Measurements from ENCODE around the gene GTF2IRD1.
A peak's percentile ranks its signal among the peaks of the same experiment; 100 is the strongest.
"Not testable (repeated sequence)": the region's sequence is repeated elsewhere in the genome, so short reads cannot be mapped to it uniquely, and the experiment has no call there.

The GTF2IRD1 gene

DNA sequence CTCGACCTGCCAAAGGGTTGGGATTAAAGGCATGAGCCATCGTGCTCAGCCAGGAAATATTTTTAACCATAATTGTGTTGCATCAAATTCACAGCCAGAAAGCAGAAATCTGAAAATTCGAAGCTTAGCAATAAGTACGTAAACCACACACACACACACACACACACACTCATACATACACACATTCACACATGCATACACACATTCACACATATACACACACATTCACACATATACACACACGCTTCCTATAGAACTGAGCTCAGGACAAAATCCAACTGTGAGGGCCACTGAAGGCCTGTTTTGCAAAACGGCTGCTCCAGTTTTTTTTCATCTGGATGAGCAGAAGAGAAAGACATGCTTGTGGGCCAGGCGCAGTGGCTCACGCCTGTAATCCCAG is 178.8 kb downstream of the GTF2IRD1 start:
- Histone ChIP-seq H3K27ac (ENCODE audit: low read depth in 2 of 2, low read length in 2 of 2) (no peak overlapping the region), H3K4me3 (ENCODE audit: low read length in 2 of 2) (no peak overlapping the region), H3K4me1 (ENCODE audit: control insufficient read depth in 2 of 2, insufficient read depth in 2 of 2, low read length in 2 of 2) (peaks cover 6 to 19% of the 10 kb centered on the region in 2 donors), H3K9me3 (ENCODE audit: control insufficient read depth in 2 of 2, low read length in 2 of 2) (no peaks in the 10 kb centered on the region), H3K9ac (ENCODE audit: low read depth in 1 of 2, low read length in 2 of 2) (no peak overlapping the region), H3K27me3 (ENCODE audit: control insufficient read depth in 2 of 2, insufficient read depth in 2 of 2, low read length in 2 of 2) (no peaks in the 10 kb centered on the region), H3K36me3 (ENCODE audit: control insufficient read depth in 2 of 2, insufficient read depth in 2 of 2, low read length in 2 of 2) (no peaks in the 10 kb centered on the region)

DNA sequence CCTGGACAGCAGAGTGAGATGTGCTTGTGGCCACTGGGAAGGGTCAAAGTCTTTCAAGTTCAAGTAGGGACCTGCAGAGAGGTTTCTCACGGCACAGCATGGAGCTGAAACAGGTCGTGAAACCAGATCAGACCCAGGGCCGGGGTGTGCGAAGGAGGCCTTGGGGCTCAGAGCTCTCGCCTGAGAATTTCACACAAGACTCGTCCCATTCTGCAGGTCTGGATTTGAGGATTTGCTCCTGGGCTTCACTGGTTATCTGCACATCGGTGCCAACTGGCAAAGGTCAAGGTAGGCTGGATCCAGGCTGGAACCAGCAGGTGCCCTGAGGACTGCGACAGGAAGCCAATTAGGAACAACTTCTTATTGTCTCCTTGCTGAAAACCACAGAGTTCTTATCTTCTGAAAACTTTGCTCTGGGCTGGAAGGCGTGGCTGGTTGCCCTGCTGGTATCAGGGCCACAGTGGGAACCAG is 179.8 kb downstream of the GTF2IRD1 start:
- Histone ChIP-seq H3K4me3 (ENCODE audit: low read length in 2 of 2) (no peak overlapping the region), H3K27me3 (ENCODE audit: control insufficient read depth in 2 of 2, insufficient read depth in 2 of 2, low read length in 2 of 2) (no peaks in the 10 kb centered on the region), H3K36me3 (ENCODE audit: control insufficient read depth in 2 of 2, insufficient read depth in 2 of 2, low read length in 2 of 2) (no peaks in the 10 kb centered on the region), H3K9me3 (ENCODE audit: control insufficient read depth in 2 of 2, low read length in 2 of 2) (no peaks in the 10 kb centered on the region), H3K9ac (ENCODE audit: low read depth in 1 of 2, low read length in 2 of 2) (no peak overlapping the region), H3K4me1 (ENCODE audit: control insufficient read depth in 2 of 2, insufficient read depth in 2 of 2, low read length in 2 of 2) (peaks cover 3 to 16% of the 10 kb centered on the region in 2 donors), H3K27ac (ENCODE audit: low read depth in 2 of 2, low read length in 2 of 2) (no peak overlapping the region)

DNA sequence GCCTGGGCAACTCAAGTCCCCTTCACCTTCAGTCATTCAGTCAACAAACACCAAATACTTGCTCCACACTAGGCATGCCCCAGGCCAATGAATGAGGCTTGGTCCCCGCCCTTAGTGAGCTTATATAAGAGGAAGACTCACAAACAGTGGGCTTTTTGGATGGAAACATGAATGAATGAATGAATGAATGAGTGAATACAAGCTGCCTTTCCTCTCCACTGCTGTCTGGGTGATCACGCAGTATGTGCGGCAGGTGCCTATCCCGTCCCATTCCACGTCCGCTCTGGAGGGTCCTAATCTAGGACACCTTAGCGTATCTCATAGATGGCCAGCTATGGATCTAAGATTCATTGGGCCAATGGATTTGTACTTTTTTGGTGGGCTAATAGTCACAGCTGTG is 184.0 kb downstream of the GTF2IRD1 start:
- no peaks in the 10 kb centered on the region for H3K9me3 ChIP-seq (ENCODE audit: control insufficient read depth in 2 of 2, low read length in 2 of 2)
- peaks cover 3 to 16% of the 10 kb centered on the region in 2 donors for H3K4me1 ChIP-seq (ENCODE audit: control insufficient read depth in 2 of 2, insufficient read depth in 2 of 2, low read length in 2 of 2)
- H3K4me3 ChIP-seq (ENCODE audit: low read length in 2 of 2): no peak overlapping the region
- H3K27me3 ChIP-seq (ENCODE audit: control insufficient read depth in 2 of 2, insufficient read depth in 2 of 2, low read length in 2 of 2): no peaks in the 10 kb centered on the region
- no peaks in the 10 kb centered on the region for H3K36me3 ChIP-seq (ENCODE audit: control insufficient read depth in 2 of 2, insufficient read depth in 2 of 2, low read length in 2 of 2)
- H3K27ac ChIP-seq (ENCODE audit: low read depth in 2 of 2, low read length in 2 of 2): no peak overlapping the region
- no peak overlapping the region for H3K9ac ChIP-seq (ENCODE audit: low read depth in 1 of 2, low read length in 2 of 2)

DNA sequence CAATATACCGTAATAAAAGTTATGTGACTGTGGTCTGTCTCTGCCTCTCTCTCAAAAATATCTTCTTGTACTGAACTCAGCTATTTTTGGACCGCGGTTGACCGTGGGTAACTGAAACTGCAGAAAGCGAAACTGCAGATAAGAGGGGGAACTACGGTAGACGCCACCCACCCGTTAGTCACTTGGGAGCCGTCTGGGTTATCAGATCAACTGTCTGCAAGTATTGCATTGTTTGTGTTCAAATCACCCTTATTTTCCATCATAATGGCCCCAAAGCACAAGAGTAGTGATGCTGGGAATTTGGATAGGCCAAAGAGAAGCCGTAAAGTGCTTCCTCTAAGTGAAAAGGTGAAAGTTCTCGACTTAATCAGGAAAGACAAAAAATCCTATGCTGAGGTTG is 196.3 kb downstream of the GTF2IRD1 start:
- H3K4me1 ChIP-seq (ENCODE audit: control insufficient read depth in 2 of 2, insufficient read depth in 2 of 2, low read length in 2 of 2); H3K36me3 ChIP-seq (ENCODE audit: control insufficient read depth in 2 of 2, insufficient read depth in 2 of 2, low read length in 2 of 2); H3K27ac ChIP-seq (ENCODE audit: low read depth in 2 of 2, low read length in 2 of 2); H3K9ac ChIP-seq (ENCODE audit: low read depth in 1 of 2, low read length in 2 of 2); H3K9me3 ChIP-seq (ENCODE audit: control insufficient read depth in 2 of 2, low read length in 2 of 2); H3K27me3 ChIP-seq (ENCODE audit: control insufficient read depth in 2 of 2, insufficient read depth in 2 of 2, low read length in 2 of 2): not testable (repeated sequence)
- H3K4me3 ChIP-seq (ENCODE audit: low read length in 2 of 2): peak overlapping the region; percentile 27 to 57

DNA sequence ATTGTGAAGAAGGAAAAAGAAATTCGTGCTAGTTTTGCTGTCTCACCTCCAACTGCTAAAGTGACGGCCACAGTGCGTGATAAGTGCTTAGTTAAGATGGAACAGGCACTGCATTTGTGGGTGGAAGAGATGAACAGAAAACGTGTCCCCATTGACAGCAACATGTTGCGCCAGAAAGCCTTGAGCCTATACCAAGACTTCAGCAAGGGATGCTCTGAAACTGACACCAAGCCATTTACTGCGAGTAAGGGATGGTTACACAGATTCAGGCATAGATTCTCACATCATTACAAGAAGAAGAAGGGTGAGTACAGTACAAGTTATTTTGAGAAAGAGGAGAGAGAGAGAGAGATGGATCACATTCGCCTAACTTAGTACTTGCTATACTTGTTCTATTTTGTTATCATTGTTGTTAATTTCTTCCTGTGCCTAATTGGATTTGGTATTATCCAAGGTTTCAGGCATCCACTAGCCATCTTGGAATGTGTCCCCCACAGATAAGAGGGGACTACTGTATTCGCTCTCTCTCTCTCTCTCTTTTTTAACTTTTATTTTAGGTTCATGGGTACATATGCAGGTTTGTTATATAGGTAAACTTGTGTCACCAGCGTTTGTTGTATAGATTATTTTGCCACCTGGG is 196.9 kb downstream of the GTF2IRD1 start:
- H3K4me1 ChIP-seq (ENCODE audit: control insufficient read depth in 2 of 2, insufficient read depth in 2 of 2, low read length in 2 of 2); H3K27me3 ChIP-seq (ENCODE audit: control insufficient read depth in 2 of 2, insufficient read depth in 2 of 2, low read length in 2 of 2); H3K9me3 ChIP-seq (ENCODE audit: control insufficient read depth in 2 of 2, low read length in 2 of 2); H3K9ac ChIP-seq (ENCODE audit: low read depth in 1 of 2, low read length in 2 of 2); H3K36me3 ChIP-seq (ENCODE audit: control insufficient read depth in 2 of 2, insufficient read depth in 2 of 2, low read length in 2 of 2): not testable (repeated sequence)
- H3K4me3 ChIP-seq (ENCODE audit: low read length in 2 of 2): peak overlapping the region in 1 of 2 donors; percentile 28
- H3K27ac ChIP-seq (ENCODE audit: low read depth in 2 of 2, low read length in 2 of 2): peak overlapping the region in 1 of 2 donors; percentile 4

DNA sequence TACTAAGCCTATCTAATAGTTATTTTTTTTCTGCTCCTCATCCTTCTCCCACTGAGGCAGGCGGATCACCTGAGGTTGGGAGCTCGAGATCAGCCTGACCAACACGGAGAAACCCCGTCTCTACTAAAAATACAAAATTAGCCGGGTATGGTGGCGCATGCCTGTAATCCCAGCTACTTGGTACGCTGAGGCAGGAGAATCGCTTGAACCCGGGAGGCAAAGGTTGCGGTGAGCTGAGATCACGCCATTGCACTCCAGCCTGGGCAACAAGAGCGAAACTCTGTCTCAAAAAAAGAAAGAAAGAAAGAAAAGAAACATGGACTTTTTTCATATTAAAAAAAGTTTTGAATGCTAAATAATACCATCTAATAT is 197.4 kb downstream of the GTF2IRD1 start:
- not testable (repeated sequence) for H3K27me3 ChIP-seq (ENCODE audit: control insufficient read depth in 2 of 2, insufficient read depth in 2 of 2, low read length in 2 of 2); H3K4me1 ChIP-seq (ENCODE audit: control insufficient read depth in 2 of 2, insufficient read depth in 2 of 2, low read length in 2 of 2); H3K4me3 ChIP-seq (ENCODE audit: low read length in 2 of 2); H3K36me3 ChIP-seq (ENCODE audit: control insufficient read depth in 2 of 2, insufficient read depth in 2 of 2, low read length in 2 of 2); H3K9ac ChIP-seq (ENCODE audit: low read depth in 1 of 2, low read length in 2 of 2); H3K27ac ChIP-seq (ENCODE audit: low read depth in 2 of 2, low read length in 2 of 2); H3K9me3 ChIP-seq (ENCODE audit: control insufficient read depth in 2 of 2, low read length in 2 of 2)
